Measurements from ENCODE around the gene NCKAP5.

DNA sequence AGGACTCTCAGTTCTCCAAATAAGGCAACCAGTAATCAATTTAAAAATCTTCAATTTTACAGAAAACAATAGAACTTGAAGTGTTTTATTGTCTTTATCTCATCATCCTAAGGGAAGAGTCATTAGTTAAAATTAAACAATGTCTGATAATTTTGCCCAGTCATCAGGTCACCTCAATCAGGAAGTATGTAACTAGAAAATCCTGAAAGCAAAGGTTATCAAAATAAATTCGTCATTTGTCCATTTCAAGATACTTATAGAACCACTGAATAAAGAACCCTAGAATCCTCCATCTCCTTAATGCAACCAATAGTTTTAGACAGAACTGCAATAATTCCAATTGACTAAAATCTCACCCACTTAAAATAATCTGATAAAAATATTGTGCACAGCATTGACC, 115.2 kb downstream of the NCKAP5 start:
- TF ChIP-seq CTCF (IDR thresholded peaks at IDR 0.05), result no peak
- TF ChIP-seq POLR2A (IDR thresholded peaks at IDR 0.05), result no peak

Data from prostate gland (tissue), 2 donors.